BE2C (cell line): ENCODE measurements around the gene CD2.

Experiments
- DNase-seq: peaks from one replicate; pipeline ENCODE4 v3.0.0-alpha.2; 2020
- H3K27me3 ChIP-seq: fragments of 250-450 bp; sonication (Bioruptor Pico); 2 replicates; pipeline ENCODE4 v1.5.1; 2020; ENCODE audit warnings: mild to moderate bottlenecking
- H3K36me3 ChIP-seq: fragments of 250-450 bp; sonication (Bioruptor Pico); 2 replicates; pipeline ENCODE4 v1.5.1; 2020; ENCODE audit warnings: mild to moderate bottlenecking
- H3K4me1 ChIP-seq: fragments of 250-450 bp; sonication (Bioruptor Pico); 2 replicates; pipeline ENCODE4 v1.5.1; 2020
- H3K4me3 ChIP-seq: 2 replicates; pipeline ENCODE4 v1.5.1; 2011; ENCODE audit warnings: low read depth, low read length
- H3K9me3 ChIP-seq: fragments of 250-450 bp; sonication (Bioruptor Pico); 2 replicates; pipeline ENCODE4 v1.5.1; 2020
- TF ChIP-seq, protein P1 (sequence below): IDR thresholded peaks from 2 replicates; pipeline ENCODE4 v1.5.1; 2012; ENCODE audit warnings: mild to moderate bottlenecking, low read depth, low read length

Gene CD2

GRCh38 chr1:116771997-116772647 lies 17.9 kb downstream of the CD2 start:
- H3K27me3 ChIP-seq = peaks cover 3% of the 10 kb centered on the region
- H3K4me1 ChIP-seq = no peaks in the 10 kb centered on the region
- no peak overlapping the region for H3K4me3 ChIP-seq
- H3K9me3 ChIP-seq = no peaks in the 10 kb centered on the region
- no peak for DNase-seq
- TF ChIP-seq, protein P1, sequence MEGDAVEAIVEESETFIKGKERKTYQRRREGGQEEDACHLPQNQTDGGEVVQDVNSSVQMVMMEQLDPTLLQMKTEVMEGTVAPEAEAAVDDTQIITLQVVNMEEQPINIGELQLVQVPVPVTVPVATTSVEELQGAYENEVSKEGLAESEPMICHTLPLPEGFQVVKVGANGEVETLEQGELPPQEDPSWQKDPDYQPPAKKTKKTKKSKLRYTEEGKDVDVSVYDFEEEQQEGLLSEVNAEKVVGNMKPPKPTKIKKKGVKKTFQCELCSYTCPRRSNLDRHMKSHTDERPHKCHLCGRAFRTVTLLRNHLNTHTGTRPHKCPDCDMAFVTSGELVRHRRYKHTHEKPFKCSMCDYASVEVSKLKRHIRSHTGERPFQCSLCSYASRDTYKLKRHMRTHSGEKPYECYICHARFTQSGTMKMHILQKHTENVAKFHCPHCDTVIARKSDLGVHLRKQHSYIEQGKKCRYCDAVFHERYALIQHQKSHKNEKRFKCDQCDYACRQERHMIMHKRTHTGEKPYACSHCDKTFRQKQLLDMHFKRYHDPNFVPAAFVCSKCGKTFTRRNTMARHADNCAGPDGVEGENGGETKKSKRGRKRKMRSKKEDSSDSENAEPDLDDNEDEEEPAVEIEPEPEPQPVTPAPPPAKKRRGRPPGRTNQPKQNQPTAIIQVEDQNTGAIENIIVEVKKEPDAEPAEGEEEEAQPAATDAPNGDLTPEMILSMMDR = no peak
- H3K36me3 ChIP-seq = no peaks in the 10 kb centered on the region

GRCh38 chr1:116772648-116773045 lies 18.4 kb downstream of the CD2 start:
- no peak for DNase-seq
- Histone ChIP-seq H3K9me3 (no peaks in the 10 kb centered on the region), H3K4me1 (no peaks in the 10 kb centered on the region), H3K36me3 (no peaks in the 10 kb centered on the region), H3K27me3 (peaks cover 9% of the 10 kb centered on the region), H3K4me3 (no peak overlapping the region)
- TF ChIP-seq, protein P1 = no peak

GRCh38 chr1:116775116-116775752 lies 21.0 kb downstream of the CD2 start:
- H3K4me3 ChIP-seq = no peak overlapping the region
- DNase-seq = no peak
- H3K9me3 ChIP-seq = no peaks in the 10 kb centered on the region
- no peaks in the 10 kb centered on the region for H3K4me1 ChIP-seq
- no peaks in the 10 kb centered on the region for H3K36me3 ChIP-seq
- peaks cover 29% of the 10 kb centered on the region for H3K27me3 ChIP-seq
- TF ChIP-seq, protein P1 = no peak

DNA sequence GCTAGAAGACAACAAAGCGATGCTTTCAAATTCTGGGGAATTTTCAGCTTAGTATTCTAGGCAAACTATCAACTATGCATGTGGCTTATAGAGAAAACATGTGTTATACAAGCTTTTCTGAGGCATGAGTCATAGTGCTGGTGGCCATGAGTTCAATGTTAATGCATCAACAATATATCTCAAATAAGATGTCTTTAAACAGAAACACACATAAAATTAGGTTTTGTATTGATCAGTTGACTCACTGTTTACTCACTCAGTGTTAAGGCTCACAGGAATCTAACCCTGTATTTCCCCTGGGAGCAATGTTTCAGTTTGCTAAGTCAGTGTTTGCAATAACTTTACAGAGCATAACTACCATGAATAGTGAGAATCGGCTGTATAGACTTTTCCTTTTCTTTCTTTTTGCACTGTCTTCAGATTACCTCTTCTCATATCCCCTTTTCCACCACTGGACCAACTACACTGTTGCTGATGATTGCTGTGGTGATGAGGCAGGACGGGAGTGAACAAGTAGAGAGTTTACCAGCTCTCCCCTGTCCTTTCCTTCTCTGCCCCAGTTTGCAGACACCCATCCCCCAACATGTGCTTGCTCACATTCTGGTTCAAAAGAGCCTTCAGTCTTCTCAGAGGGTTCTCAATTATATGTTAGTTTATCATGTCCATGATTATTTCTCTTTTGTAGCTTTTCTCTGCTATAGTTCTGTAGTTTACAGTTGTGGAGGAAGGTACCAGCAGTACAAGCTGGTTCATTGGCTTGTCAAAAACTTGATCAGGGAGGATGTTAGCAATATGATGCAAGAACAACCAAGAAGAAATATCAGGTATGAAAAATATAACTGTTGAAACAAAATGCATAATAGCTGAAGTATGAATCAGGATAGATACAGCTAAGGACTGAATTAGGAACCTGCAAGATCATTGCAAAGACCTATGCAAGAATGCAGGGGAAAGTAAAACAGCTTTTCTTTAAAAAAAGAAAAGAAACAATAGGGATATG lies 23.9 kb downstream of the CD2 start:
- Histone ChIP-seq H3K27me3 (peaks cover 26% of the 10 kb centered on the region), H3K4me1 (no peaks in the 10 kb centered on the region), H3K9me3 (no peaks in the 10 kb centered on the region), H3K4me3 (no peak overlapping the region), H3K36me3 (no peaks in the 10 kb centered on the region)
- DNase-seq = no peak
- TF ChIP-seq, protein P1 = no peak

GRCh38 chr1:116781034-116781433 lies 26.8 kb downstream of the CD2 start:
- no peaks in the 10 kb centered on the region for H3K36me3 ChIP-seq

More at GRCh38 chr1:116781034-116781433, 26.8 kb downstream of the CD2 start:
- Histone ChIP-seq H3K9me3 (no peaks in the 10 kb centered on the region), H3K4me1 (no peaks in the 10 kb centered on the region), H3K4me3 (no peak overlapping the region), H3K27me3 (peaks cover 26% of the 10 kb centered on the region)
- TF ChIP-seq, protein P1 = no peak
- DNase-seq = no peak
